ENCODE measurements around the gene ORC4. TPM values are rescaled to one million over a fixed set of nuclear protein-coding genes. Genes with fewer than 3 reads are reported as not detected.
A peak's percentile ranks its signal among the peaks of the same experiment; 100 is the strongest.

Gene ORC4
- polyA plus RNA-seq, 1 donor: 46.9 TPM

DNA sequence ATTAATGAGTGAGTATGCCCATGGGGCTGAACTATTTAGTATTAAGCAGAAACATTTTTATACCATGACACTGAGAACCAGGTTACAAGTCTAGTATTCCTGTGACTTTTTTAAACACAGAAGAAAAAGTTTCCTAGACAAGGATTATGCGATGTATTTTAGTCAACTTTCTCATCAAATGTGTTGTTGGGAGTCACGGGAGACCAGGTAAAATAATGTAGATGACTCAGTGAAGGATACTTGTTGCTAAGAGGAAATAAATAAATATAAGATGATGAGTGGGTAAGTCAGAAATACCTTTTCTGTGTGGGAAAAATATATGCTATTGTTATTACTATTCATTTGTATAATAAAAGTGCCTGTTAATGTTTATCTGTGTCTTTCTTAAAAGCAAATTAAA is 23.8 kb upstream of the ORC4 start:
- Histone ChIP-seq H3K4me1 (ENCODE audit: control insufficient read depth, insufficient read depth, low read length) (no peaks in the 10 kb centered on the region), H3K27ac (ENCODE audit: low read length) (no peak overlapping the region), H3K9me3 (ENCODE audit: control insufficient read depth, low read depth, low read length) (no peaks in the 10 kb centered on the region), H3K36me3 (ENCODE audit: control insufficient read depth, insufficient read depth, low read length) (no peaks in the 10 kb centered on the region), H3K4me3 (ENCODE audit: low read length) (no peak overlapping the region), H3K27me3 (ENCODE audit: control insufficient read depth, insufficient read depth, low read length) (no peaks in the 10 kb centered on the region)
- no peak for DNase-seq
- WGBS (ENCODE audit: insufficient coverage, low lambda C conversion rate): no CpG with 5 or more reads among the region's 2 CpGs

DNA sequence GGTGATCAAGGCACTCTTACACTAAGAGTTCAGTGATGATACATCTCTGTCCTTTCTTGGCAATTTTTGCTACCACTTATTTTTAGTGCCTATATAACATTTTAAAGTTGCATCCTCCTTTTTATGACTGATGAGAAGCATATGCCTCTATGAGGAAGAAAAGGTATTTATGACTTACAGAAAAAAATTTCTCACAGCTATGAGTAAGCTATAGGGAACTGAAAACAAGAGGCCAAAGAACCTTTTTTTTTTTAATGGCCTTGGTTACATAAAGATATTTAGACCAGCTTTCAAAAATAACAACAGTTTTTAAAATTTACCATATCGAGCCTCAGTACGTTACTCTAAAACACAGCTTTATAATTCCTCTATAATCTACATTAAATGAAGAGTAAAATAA is 21.7 kb upstream of the ORC4 start:
- H3K9me3 ChIP-seq (ENCODE audit: control insufficient read depth, low read depth, low read length): no peaks in the 10 kb centered on the region
- 92% methylated on average over 2 of the region's 2 CpGs for WGBS (ENCODE audit: insufficient coverage, low lambda C conversion rate)
- no peak overlapping the region for H3K4me3 ChIP-seq (ENCODE audit: low read length)

DNA sequence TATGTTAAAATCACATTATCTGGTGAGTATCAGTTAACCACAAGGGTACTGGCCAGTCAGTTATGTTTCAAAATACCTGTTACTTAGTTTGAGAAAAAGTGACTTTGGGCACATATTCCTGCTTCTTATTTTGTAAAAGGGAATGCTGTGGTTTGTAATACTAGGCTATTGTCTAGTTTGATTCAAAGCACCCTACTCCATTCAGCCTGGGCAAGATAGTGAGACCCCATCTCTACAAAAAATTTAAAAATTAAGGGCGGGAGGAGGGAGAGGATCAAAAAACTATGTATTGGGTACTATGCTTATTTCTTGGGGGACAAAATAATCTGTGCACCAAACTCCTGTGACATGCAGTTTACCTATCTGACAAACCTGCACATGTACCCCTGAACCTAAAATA is 19.2 kb upstream of the ORC4 start:
- no peaks in the 10 kb centered on the region for H3K4me1 ChIP-seq (ENCODE audit: control insufficient read depth, insufficient read depth, low read length)
- no peaks in the 10 kb centered on the region for H3K27me3 ChIP-seq (ENCODE audit: control insufficient read depth, insufficient read depth, low read length)
- H3K27ac ChIP-seq (ENCODE audit: low read length): no peak overlapping the region
- H3K9me3 ChIP-seq (ENCODE audit: control insufficient read depth, low read depth, low read length): no peaks in the 10 kb centered on the region
- no peak overlapping the region for H3K4me3 ChIP-seq (ENCODE audit: low read length)
- WGBS (ENCODE audit: insufficient coverage, low lambda C conversion rate): no CpG with 5 or more reads among the region's 1 CpG
- no peaks in the 10 kb centered on the region for H3K36me3 ChIP-seq (ENCODE audit: control insufficient read depth, insufficient read depth, low read length)
- DNase-seq: no peak

More for the DNA sequence above, 21.7 kb upstream of the ORC4 start:
- no peak for DNase-seq
- Histone ChIP-seq H3K4me1 (ENCODE audit: control insufficient read depth, insufficient read depth, low read length) (no peaks in the 10 kb centered on the region), H3K36me3 (ENCODE audit: control insufficient read depth, insufficient read depth, low read length) (no peaks in the 10 kb centered on the region), H3K27me3 (ENCODE audit: control insufficient read depth, insufficient read depth, low read length) (no peaks in the 10 kb centered on the region), H3K27ac (ENCODE audit: low read length) (no peak overlapping the region)

DNA sequence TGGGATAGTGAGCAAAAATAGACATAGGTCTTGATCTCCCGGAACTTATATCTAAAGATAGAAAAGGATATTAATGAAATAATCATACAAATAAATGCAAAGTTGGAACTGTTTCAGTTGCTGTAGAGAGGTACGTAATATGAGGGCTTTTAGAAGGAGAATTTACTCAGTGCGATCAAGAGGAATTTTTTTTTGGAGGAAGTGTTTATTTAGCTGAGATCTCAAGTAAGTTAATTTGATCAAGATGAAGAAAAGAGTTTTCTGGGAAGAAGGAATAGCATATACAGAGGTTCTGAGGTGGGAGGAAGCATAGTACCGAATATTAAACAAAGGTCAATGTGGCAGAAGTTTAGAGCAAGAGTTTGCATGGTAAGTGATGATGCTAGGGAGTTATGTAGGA is 11.7 kb upstream of the ORC4 start:
- Histone ChIP-seq H3K36me3 (ENCODE audit: control insufficient read depth, insufficient read depth, low read length) (no peaks in the 10 kb centered on the region), H3K27me3 (ENCODE audit: control insufficient read depth, insufficient read depth, low read length) (no peaks in the 10 kb centered on the region), H3K4me1 (ENCODE audit: control insufficient read depth, insufficient read depth, low read length) (no peaks in the 10 kb centered on the region), H3K9me3 (ENCODE audit: control insufficient read depth, low read depth, low read length) (no peaks in the 10 kb centered on the region), H3K4me3 (ENCODE audit: low read length) (no peak overlapping the region), H3K27ac (ENCODE audit: low read length) (no peak overlapping the region)
- DNase-seq: no peak
- 100% methylated on average over 3 of the region's 4 CpGs for WGBS (ENCODE audit: insufficient coverage, low lambda C conversion rate)

DNA sequence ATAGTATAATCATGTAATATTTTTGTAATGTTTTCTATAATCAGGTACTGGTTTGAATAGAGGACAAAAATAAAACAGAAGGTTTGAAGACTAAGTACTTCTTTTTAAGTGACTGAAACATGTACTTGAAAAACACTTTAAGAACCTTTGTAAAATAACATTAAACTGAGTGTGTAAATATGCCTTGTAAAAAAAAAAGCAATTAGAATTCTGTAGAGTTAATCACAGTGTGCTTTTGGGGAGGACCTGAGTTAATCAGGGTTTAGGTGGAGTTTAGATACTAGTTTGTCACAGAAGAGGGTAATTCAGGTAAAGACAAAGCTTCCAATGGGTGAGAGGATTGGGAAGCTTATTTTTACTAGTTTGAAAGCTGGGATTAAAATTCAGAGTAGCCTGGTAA is 10.6 kb upstream of the ORC4 start:
- H3K27ac ChIP-seq (ENCODE audit: low read length): no peak overlapping the region
- no peak for DNase-seq
- H3K27me3 ChIP-seq (ENCODE audit: control insufficient read depth, insufficient read depth, low read length): no peaks in the 10 kb centered on the region

DNA sequence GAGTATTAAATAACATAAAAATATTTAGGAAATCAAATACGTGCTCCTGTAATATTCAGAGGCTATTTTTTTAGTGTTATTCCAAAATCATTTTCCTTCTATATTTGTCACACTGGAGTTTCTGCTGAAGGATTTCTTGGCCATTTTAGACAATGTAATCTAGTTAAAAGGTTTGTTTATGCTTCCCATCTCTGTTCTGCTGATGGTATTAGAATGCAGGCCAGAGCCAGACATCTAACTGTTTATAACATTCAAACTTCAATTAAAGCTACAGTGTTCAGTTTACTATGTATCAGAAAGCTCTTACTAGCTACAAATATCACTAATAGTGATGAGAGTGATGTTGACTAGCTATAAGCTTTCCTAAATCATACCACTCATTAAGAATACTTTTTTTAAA is 8.2 kb upstream of the ORC4 start:
- H3K27me3 ChIP-seq (ENCODE audit: control insufficient read depth, insufficient read depth, low read length): no peaks in the 10 kb centered on the region
- DNase-seq: no peak
- WGBS (ENCODE audit: insufficient coverage, low lambda C conversion rate): 75% methylated on average over 1 of the region's 1 CpG
- H3K4me3 ChIP-seq (ENCODE audit: low read length): no peak overlapping the region
- H3K4me1 ChIP-seq (ENCODE audit: control insufficient read depth, insufficient read depth, low read length): no peaks in the 10 kb centered on the region
- H3K36me3 ChIP-seq (ENCODE audit: control insufficient read depth, insufficient read depth, low read length): peaks cover 4% of the 10 kb centered on the region
- H3K27ac ChIP-seq (ENCODE audit: low read length): no peak overlapping the region
- H3K9me3 ChIP-seq (ENCODE audit: control insufficient read depth, low read depth, low read length): no peaks in the 10 kb centered on the region

More for the DNA sequence above, 10.6 kb upstream of the ORC4 start:
- Histone ChIP-seq H3K36me3 (ENCODE audit: control insufficient read depth, insufficient read depth, low read length) (no peaks in the 10 kb centered on the region), H3K4me3 (ENCODE audit: low read length) (no peak overlapping the region), H3K4me1 (ENCODE audit: control insufficient read depth, insufficient read depth, low read length) (no peaks in the 10 kb centered on the region), H3K9me3 (ENCODE audit: control insufficient read depth, low read depth, low read length) (no peaks in the 10 kb centered on the region)

DNA sequence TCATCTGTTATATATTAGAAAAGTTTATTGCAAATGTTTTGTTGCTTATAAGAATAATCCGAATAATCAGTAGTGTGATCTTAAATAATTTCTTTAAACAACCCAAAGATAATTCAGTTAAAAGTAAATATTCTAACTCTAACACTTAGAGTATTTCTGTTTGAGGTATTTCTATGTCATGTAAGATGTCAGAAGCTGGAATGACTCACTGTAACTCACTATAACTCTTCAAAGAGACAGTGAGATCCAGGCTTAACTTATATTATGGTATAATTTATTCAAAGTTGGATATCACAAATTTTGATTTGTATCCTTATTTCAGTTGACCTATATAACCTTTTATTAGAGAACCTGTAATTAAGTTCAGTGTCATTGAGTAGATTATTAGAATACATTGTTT is 7.3 kb upstream of the ORC4 start:
- Histone ChIP-seq H3K4me3 (ENCODE audit: low read length) (no peak overlapping the region), H3K9me3 (ENCODE audit: control insufficient read depth, low read depth, low read length) (no peaks in the 10 kb centered on the region), H3K36me3 (ENCODE audit: control insufficient read depth, insufficient read depth, low read length) (peaks cover 4% of the 10 kb centered on the region), H3K4me1 (ENCODE audit: control insufficient read depth, insufficient read depth, low read length) (no peaks in the 10 kb centered on the region), H3K27ac (ENCODE audit: low read length) (no peak overlapping the region), H3K27me3 (ENCODE audit: control insufficient read depth, insufficient read depth, low read length) (no peaks in the 10 kb centered on the region)
- WGBS (ENCODE audit: insufficient coverage, low lambda C conversion rate): 100% methylated on average over 1 of the region's 1 CpG
- no peak for DNase-seq

DNA sequence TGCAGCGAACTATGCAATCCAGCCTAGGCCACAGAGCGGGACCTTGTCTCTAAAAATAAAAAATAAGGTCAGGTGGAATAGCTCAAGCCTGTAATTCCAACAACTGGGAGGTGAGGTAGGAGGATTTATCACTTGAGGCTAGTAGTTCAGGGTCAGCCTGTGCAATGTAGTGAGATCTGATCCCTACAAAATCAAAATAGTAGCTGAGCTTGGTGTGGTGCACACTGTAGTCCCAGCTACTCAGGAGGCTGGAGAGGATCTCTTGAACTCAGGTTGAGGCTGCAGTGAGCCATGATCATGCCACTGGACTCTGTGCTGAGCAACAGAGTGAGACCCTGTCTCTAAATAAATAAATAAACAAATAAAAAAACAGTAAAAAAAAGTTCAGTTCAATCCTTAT is 6.0 kb upstream of the ORC4 start:
- H3K27me3 ChIP-seq (ENCODE audit: control insufficient read depth, insufficient read depth, low read length): no peaks in the 10 kb centered on the region
- no peaks in the 10 kb centered on the region for H3K9me3 ChIP-seq (ENCODE audit: control insufficient read depth, low read depth, low read length)
- no peak overlapping the region for H3K27ac ChIP-seq (ENCODE audit: low read length)
- H3K4me1 ChIP-seq (ENCODE audit: control insufficient read depth, insufficient read depth, low read length): no peaks in the 10 kb centered on the region
- no peak overlapping the region for H3K4me3 ChIP-seq (ENCODE audit: low read length)
- no CpG with 5 or more reads among the region's 2 CpGs for WGBS (ENCODE audit: insufficient coverage, low lambda C conversion rate)
- H3K36me3 ChIP-seq (ENCODE audit: control insufficient read depth, insufficient read depth, low read length): peaks cover 4% of the 10 kb centered on the region
- no peak for DNase-seq

DNA sequence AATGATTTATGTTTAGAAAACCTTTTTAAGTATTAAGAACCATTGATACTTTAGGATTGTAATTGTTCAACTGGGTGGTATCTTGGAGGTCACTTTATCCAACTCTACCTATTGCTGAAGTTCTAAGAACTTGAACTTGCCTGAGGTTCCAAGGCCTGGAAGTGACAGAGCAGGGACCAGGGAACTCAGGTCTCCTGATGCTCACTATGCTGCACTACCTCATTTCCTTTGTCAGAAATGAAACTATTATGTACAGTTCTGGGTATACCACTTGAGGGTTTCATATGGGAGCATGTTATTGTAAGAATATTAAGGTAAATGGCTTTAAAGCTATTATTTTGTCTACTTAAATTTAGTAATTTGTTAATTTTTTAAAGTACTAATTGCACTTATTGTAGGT is 3.3 kb upstream of the ORC4 start:
- H3K27ac ChIP-seq (ENCODE audit: low read length): no peak overlapping the region

DNA sequence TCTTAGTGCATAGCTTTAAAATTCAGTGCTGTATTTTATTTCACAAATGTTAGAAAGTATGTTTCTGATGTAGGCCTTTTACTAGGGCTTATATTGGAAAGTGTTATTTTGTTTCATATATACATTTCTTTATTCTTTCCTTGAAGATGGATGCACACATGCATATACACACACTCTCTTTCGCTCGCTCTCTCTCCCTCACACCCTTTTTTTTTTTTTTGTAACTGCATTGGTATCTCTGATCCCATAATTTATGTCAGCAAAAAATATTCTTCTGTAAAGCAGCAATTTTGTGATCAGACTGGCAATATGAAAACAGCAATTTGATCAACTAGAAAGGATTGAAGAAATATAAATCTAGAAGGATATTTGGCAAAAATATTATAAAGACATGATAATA is 2.3 kb upstream of the ORC4 start:
- no peak for DNase-seq
- H3K27ac ChIP-seq (ENCODE audit: low read length): no peak overlapping the region
- H3K36me3 ChIP-seq (ENCODE audit: control insufficient read depth, insufficient read depth, low read length): peaks cover 4% of the 10 kb centered on the region
- no peaks in the 10 kb centered on the region for H3K27me3 ChIP-seq (ENCODE audit: control insufficient read depth, insufficient read depth, low read length)
- peaks cover 6% of the 10 kb centered on the region for H3K4me1 ChIP-seq (ENCODE audit: control insufficient read depth, insufficient read depth, low read length)
- H3K9me3 ChIP-seq (ENCODE audit: control insufficient read depth, low read depth, low read length): no peaks in the 10 kb centered on the region
- WGBS (ENCODE audit: insufficient coverage, low lambda C conversion rate): no CpG with 5 or more reads among the region's 2 CpGs
- H3K4me3 ChIP-seq (ENCODE audit: low read length): no peak overlapping the region

More for the DNA sequence above, 3.3 kb upstream of the ORC4 start:
- Histone ChIP-seq H3K36me3 (ENCODE audit: control insufficient read depth, insufficient read depth, low read length) (peaks cover 4% of the 10 kb centered on the region), H3K9me3 (ENCODE audit: control insufficient read depth, low read depth, low read length) (no peaks in the 10 kb centered on the region), H3K4me1 (ENCODE audit: control insufficient read depth, insufficient read depth, low read length) (peaks cover 3% of the 10 kb centered on the region), H3K4me3 (ENCODE audit: low read length) (no peak overlapping the region), H3K27me3 (ENCODE audit: control insufficient read depth, insufficient read depth, low read length) (no peaks in the 10 kb centered on the region)
- DNase-seq: peak in 1 of 2 donors; percentile 10

DNA sequence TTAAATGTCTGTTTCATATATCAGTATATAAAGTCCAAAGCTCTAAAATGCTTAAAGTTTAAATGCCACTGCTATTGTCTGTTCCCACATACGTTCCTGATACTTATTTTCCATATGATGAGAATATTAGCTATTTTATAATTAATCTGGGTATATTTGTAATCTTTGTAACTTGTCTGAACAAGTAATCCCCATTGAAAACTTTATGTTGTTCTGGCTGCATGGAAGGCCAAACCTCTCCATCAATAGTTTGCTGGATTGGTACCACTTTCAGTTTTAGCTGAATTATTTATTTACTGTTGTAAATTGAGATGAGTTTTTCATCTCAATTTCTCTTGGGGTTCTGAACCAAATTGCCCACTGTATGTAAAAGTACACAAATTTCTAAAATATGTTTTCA is 1.8 kb upstream of the ORC4 start:
- Histone ChIP-seq H3K27me3 (ENCODE audit: control insufficient read depth, insufficient read depth, low read length) (no peaks in the 10 kb centered on the region), H3K27ac (ENCODE audit: low read length) (peak overlapping the region; percentile 95), H3K36me3 (ENCODE audit: control insufficient read depth, insufficient read depth, low read length) (peaks cover 4% of the 10 kb centered on the region), H3K4me3 (ENCODE audit: low read length) (peak overlapping the region; percentile 88), H3K4me1 (ENCODE audit: control insufficient read depth, insufficient read depth, low read length) (peaks cover 6% of the 10 kb centered on the region), H3K9me3 (ENCODE audit: control insufficient read depth, low read depth, low read length) (no peaks in the 10 kb centered on the region)
- WGBS (ENCODE audit: insufficient coverage, low lambda C conversion rate): no CpG with 5 or more reads among the region's 1 CpG
- no peak for DNase-seq

Data from large intestine (tissue), 3 donors.